C1 segment of cervical spinal cord (tissue), 14 donors: ENCODE results near the gene NPSR1.
"Not testable (repeated sequence)": the region's sequence is repeated elsewhere in the genome, so short reads cannot be mapped to it uniquely, and the experiment has no call there.

Experiments
- DNase-seq, 14 donors: peaks; one replicate each; lab custom pipeline; 2025; lab: John Stamatoyannopoulos, UW

Gene NPSR1

DNA sequence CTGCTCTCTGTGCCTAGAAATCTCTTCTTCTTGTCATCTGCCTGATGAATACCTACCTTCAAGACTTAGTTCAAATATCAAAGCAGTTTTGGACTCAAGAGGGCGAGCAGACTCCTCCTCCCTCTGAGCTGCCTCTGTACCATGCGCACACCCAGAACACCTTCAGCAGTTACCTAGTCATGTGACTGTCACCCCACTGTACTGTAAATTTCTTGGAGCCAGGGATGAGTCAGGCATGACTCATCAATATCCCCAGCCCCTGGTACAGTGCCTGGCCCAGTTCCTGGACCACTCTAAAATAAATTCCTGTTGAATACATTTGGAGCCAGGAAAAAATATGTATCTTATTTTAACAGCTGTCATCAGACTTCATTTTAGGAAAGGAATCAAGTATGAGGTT lies 212.0 kb downstream of the NPSR1 start:
- not testable (repeated sequence) for DNase-seq

DNA sequence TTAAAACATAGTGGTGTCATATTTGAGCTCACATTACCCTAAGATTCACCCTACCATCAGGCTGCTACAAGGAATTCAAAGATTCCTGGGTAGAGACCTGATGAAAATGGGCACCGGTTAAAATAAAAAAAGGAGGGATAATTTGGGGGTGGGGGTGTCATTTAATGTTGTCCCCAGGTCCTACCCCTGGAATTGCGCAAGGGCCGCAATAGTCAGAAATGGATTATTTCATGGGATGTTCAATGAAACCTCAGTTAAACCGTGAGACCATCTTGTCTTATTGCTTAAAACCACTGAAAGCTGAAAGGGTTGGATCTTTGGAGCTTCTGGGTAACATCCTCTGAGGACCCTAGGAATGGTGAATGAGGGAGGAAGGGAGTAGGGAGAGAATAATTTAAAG lies 216.3 kb downstream of the NPSR1 start:
- DNase-seq, result not testable (repeated sequence)

GRCh38 chr7:34875481-34875880 lies 217.5 kb downstream of the NPSR1 start:
- peak in 9 of 14 donors; percentile 3 to 66 (median 29) for DNase-seq

GRCh38 chr7:34878944-34879735 lies 221.1 kb downstream of the NPSR1 start:
- not testable (repeated sequence) for DNase-seq

GRCh38 chr7:34879871-34880270 lies 221.9 kb downstream of the NPSR1 start:
- DNase-seq, result no peak

- DNase-seq, result not testable (repeated sequence)
Observed at GRCh38 chr7:34883855-34884254, 225.8 kb downstream of the NPSR1 start.

- no peak for DNase-seq
Observed at GRCh38 chr7:34886856-34887255, 228.8 kb downstream of the NPSR1 start.

DNA sequence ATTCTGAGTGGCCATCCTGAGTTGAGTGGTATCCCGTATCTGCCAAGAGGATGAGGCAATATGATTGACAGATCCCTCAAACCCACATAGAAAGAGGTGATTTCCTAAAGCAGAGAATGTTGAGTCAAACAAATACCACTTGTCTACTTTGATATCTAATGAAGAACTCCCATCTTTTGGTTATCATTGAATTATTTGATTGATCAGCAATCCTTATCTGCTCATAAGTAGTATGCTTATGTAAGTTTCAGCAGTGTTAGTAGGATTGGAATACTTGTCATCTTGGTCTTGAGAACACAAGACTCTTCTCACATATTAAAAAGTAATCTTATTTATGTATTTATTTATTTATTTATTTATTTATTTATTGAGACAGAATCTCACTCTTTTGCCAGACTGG lies 231.9 kb downstream of the NPSR1 start:
- DNase-seq, result no peak

GRCh38 chr7:34895202-34895601 lies 237.2 kb downstream of the NPSR1 start:
- DNase-seq, result no peak
